Calu3 (cell line): ENCODE data around the gene KISS1. TPM values are rescaled to one million over a fixed set of nuclear protein-coding genes. Genes with fewer than 3 reads are reported as not detected.
A peak's percentile ranks its signal among the peaks of the same experiment; 100 is the strongest.

ENCODE experiments used
- BruUV-seq: library from RNA; stranded (reverse); fragments of 400-500 nt; replicated peaks from 2 replicates; lab custom pipeline; 2021; lab: Mats Ljungman, UMichigan
- CTCF ChIA-PET: fragments of 300-600 bp; sonication (Branson Sonifier 250); formaldehyde crosslinking; loops from one replicate; lab custom pipeline; 2022; ENCODE audit warnings: antibody characterized with exemption; lab: Charles Lee
- DNase-seq: peaks from one replicate; pipeline ENCODE4 v3.0.0; 2022
- H3K27ac Mint-ChIP-seq: one replicate; pipeline ENCODE4 v1.8.0; 2022; ENCODE audit warnings: mixed read lengths; ENCODE audit not compliant: unreplicated experiment
- H3K27me3 Mint-ChIP-seq: one replicate; pipeline ENCODE4 v1.8.0; 2022; ENCODE audit warnings: mixed read lengths; ENCODE audit not compliant: unreplicated experiment
- H3K36me3 Mint-ChIP-seq: one replicate; pipeline ENCODE4 v1.8.0; 2022; ENCODE audit warnings: mild to moderate bottlenecking, moderate library complexity, mixed read lengths; ENCODE audit not compliant: insufficient read depth, unreplicated experiment
- H3K4me1 Mint-ChIP-seq: one replicate; pipeline ENCODE4 v1.8.0; 2022; ENCODE audit warnings: mild to moderate bottlenecking, low read depth, mixed read lengths; ENCODE audit not compliant: unreplicated experiment
- H3K4me3 Mint-ChIP-seq: one replicate; pipeline ENCODE4 v1.8.0; 2022; ENCODE audit warnings: mild to moderate bottlenecking, low read depth, moderate library complexity, mixed read lengths; ENCODE audit not compliant: unreplicated experiment
- H3K9me3 Mint-ChIP-seq: one replicate; pipeline ENCODE4 v1.8.0; 2022; ENCODE audit warnings: low read depth, mixed read lengths; ENCODE audit not compliant: unreplicated experiment
- CTCF ChIP-seq: fragments of 200-600 bp; IDR thresholded peaks from one replicate; pipeline ENCODE4 v1.8.0; 2022; ENCODE audit warnings: antibody characterized with exemption; ENCODE audit not compliant: unreplicated experiment
- intact Hi-C: fragments of 100-400 bp; cut with micrococcal nuclease; formaldehyde crosslinking; loops from one replicate; pipeline ENCODE4 v1.10.0; 2022; ENCODE audit not compliant: unreplicated experiment
- total RNA-seq: library from RNA; stranded (reverse); gene quantifications from 2 replicates; pipeline ENCODE4 v1.2.3, GENCODE V29; 2022

The KISS1 gene
- total RNA-seq, 1 experiment from 2014 or later, result not detected

GRCh38 chr1:204216880-204217647 lies 20.8 kb upstream of the KISS1 start:
- BruUV-seq, result no TSS peak
- H3K4me1 Mint-ChIP-seq, result no peaks in the 10 kb centered on the region
- H3K9me3 Mint-ChIP-seq, result no peaks in the 10 kb centered on the region
- no peak for DNase-seq
- no peak overlapping the region for H3K4me3 Mint-ChIP-seq
- no peak overlapping the region for H3K27ac Mint-ChIP-seq
- CTCF ChIA-PET, result no interaction called here
- intact Hi-C loops, result no loop called here
- peaks cover 20% of the 10 kb centered on the region for H3K36me3 Mint-ChIP-seq
- H3K27me3 Mint-ChIP-seq, result no peaks in the 10 kb centered on the region
- no peak for TF ChIP-seq CTCF

- Mint-ChIP-seq H3K36me3 (peaks cover 16% of the 10 kb centered on the region), H3K4me1 (no peaks in the 10 kb centered on the region), H3K4me3 (no peak overlapping the region), H3K27ac (no peak overlapping the region), H3K9me3 (no peaks in the 10 kb centered on the region), H3K27me3 (no peaks in the 10 kb centered on the region)
- no TSS peak for BruUV-seq
- intact Hi-C loops, result no loop called here
- DNase-seq, result no peak
- CTCF ChIA-PET, result no interaction called here
- TF ChIP-seq CTCF, result no peak
Observed at GRCh38 chr1:204216236-204216635, 19.9 kb upstream of the KISS1 start.

GRCh38 chr1:204213668-204214662 lies 17.7 kb upstream of the KISS1 start, which contains the start of gene GOLT1A:
Gene GOLT1A, minus strand, starts transcription at chr1:204213988. Its CDS starts 82 bp downstream, at chr1:204213906.
- Mint-ChIP-seq H3K36me3 (peaks cover 16% of the 10 kb centered on the region), H3K4me1 (no peaks in the 10 kb centered on the region), H3K27me3 (no peaks in the 10 kb centered on the region), H3K27ac (peak within 1 kb of the TSS; percentile 53), H3K4me3 (peak within 1 kb of the TSS; percentile 55), H3K9me3 (no peaks in the 10 kb centered on the region)
- intact Hi-C loops, result no loop called here
- no TSS peak for BruUV-seq
- TF ChIP-seq CTCF, result no peak
- CTCF ChIA-PET, result interaction anchor here (0.8 to 1.7 kb wide), 5 partner anchors 9 to 185 kb away, joined by 3 to 7 read pairs (median 5); no protein-coding TSS in a partner anchor
- DNase-seq, result peak; percentile 92

GRCh38 chr1:204212715-204213114 lies 16.4 kb upstream of the KISS1 start:
- CTCF ChIA-PET, result interaction anchor here (1.7 kb wide), 1 partner anchor 14 kb away, joined by 7 read pairs; no protein-coding TSS in a partner anchor
- TF ChIP-seq CTCF, result no peak
- H3K9me3 Mint-ChIP-seq, result no peaks in the 10 kb centered on the region

More at GRCh38 chr1:204212715-204213114, 16.4 kb upstream of the KISS1 start:
- Mint-ChIP-seq H3K27ac (no peak overlapping the region), H3K36me3 (peaks cover 10% of the 10 kb centered on the region), H3K4me3 (no peak overlapping the region), H3K27me3 (no peaks in the 10 kb centered on the region), H3K4me1 (no peaks in the 10 kb centered on the region)
- no TSS peak for BruUV-seq
- intact Hi-C loops, result no loop called here
- DNase-seq, result no peak
